ENCODE measurements around the gene HFE.
"Not testable (repeated sequence)": the region's sequence is repeated elsewhere in the genome, so short reads cannot be mapped to it uniquely, and the experiment has no call there.

The HFE gene

GRCh38 chr6:26087284-26088115 is at the start of gene HFE:
TSS of gene HFE (plus strand) at chr6:26087429. CDS start at chr6:26087441, 12 bp downstream.
- peak; percentile 70 for DNase-seq

- DNase-seq, result no peak
These were observed 45.3 kb upstream of the HFE start for GRCh38 chr6:26041946-26042345.

- peak; percentile 98 for DNase-seq
These were observed 43.7 kb upstream of the HFE start for GRCh38 chr6:26043384-26044139.

GRCh38 chr6:26044140-26045064 is 42.8 kb upstream of the HFE start:
- peak; percentile 9 for DNase-seq

GRCh38 chr6:26045065-26045927 is 41.9 kb upstream of the HFE start:
- peak; percentile 92 for DNase-seq

- no peak for DNase-seq
These were observed 41.3 kb upstream of the HFE start for GRCh38 chr6:26045928-26046368.

GRCh38 chr6:26047329-26047728 is 39.9 kb upstream of the HFE start:
- not testable (repeated sequence) for DNase-seq

GRCh38 chr6:26048590-26048989 is 38.6 kb upstream of the HFE start:
- no peak for DNase-seq

- no peak for DNase-seq
These were observed 35.4 kb upstream of the HFE start for GRCh38 chr6:26051665-26052310.

- not testable (repeated sequence) for DNase-seq
These were observed 34.4 kb upstream of the HFE start for GRCh38 chr6:26052762-26053250.

GRCh38 chr6:26053992-26054780 is 33.0 kb upstream of the HFE start:
- DNase-seq, result peak; percentile 15

GRCh38 chr6:26054781-26055718 is 32.2 kb upstream of the HFE start:
- DNase-seq, result peak; percentile 93

- peak; percentile 81 for DNase-seq
These were observed 31.3 kb upstream of the HFE start for GRCh38 chr6:26055719-26056582.

- DNase-seq, result no peak
These were observed 30.5 kb upstream of the HFE start for GRCh38 chr6:26056583-26057350.

GRCh38 chr6:26057899-26058298 is 29.3 kb upstream of the HFE start:
- peak; percentile 14 for DNase-seq

GRCh38 chr6:26058477-26059033 is 28.7 kb upstream of the HFE start:
- DNase-seq, result not testable (repeated sequence)

- peak; percentile 51 for DNase-seq
These were observed 27.3 kb upstream of the HFE start for GRCh38 chr6:26059941-26060340.
